Endodermal cell (in vitro differentiated cells): Measurements from ENCODE around the gene MAN1A2. TPM values are rescaled to one million over a fixed set of nuclear protein-coding genes. Genes with fewer than 3 reads are reported as not detected.

Experiments used
- DNase-seq: peaks from one replicate; pipeline ENCODE4 v3.0.0-alpha.2; 2017
- H3K27ac ChIP-seq: 2 replicates; pipeline ENCODE4 v1.5.1; 2013; ENCODE audit warnings: mild to moderate bottlenecking, low read depth, low read length, moderate library complexity
- H3K27me3 ChIP-seq: 2 replicates; pipeline ENCODE4 v1.6.1; 2013; ENCODE audit warnings: mild to moderate bottlenecking, low read length, moderate library complexity; ENCODE audit not compliant: insufficient read depth, control insufficient read depth, poor library complexity, severe bottlenecking
- H3K36me3 ChIP-seq: 2 replicates; pipeline ENCODE4 v1.7.0; 2013; ENCODE audit warnings: mild to moderate bottlenecking, low read length, moderate library complexity; ENCODE audit not compliant: control insufficient read depth, insufficient read depth
- H3K4me1 ChIP-seq: one replicate; pipeline ENCODE4 v1.7.0; 2013; ENCODE audit warnings: low read length; ENCODE audit not compliant: control insufficient read depth, insufficient read depth
- H3K4me3 ChIP-seq: 2 replicates; pipeline ENCODE4 v1.5.1; 2013; ENCODE audit warnings: mild to moderate bottlenecking, low read length, moderate library complexity
- H3K9ac ChIP-seq: 2 replicates; pipeline ENCODE4 v1.6.1; 2013; ENCODE audit warnings: mild to moderate bottlenecking, low read length, moderate library complexity; ENCODE audit not compliant: poor library complexity, severe bottlenecking; ENCODE audit errors: extremely low read depth
- H3K9me3 ChIP-seq: 2 replicates; pipeline ENCODE4 v1.6.1; 2013; ENCODE audit warnings: mild to moderate bottlenecking, low read length, moderate library complexity; ENCODE audit not compliant: control insufficient read depth
- H3K27ac Mint-ChIP-seq: 2 replicates; pipeline ENCODE4 v1.8.0; 2020; ENCODE audit warnings: mixed read lengths
- H3K27me3 Mint-ChIP-seq: 2 replicates; pipeline ENCODE4 v1.8.0; 2021; ENCODE audit warnings: mild to moderate bottlenecking, mixed read lengths; ENCODE audit not compliant: insufficient read depth
- H3K36me3 Mint-ChIP-seq: 2 replicates; pipeline ENCODE4 v1.8.0; 2020; ENCODE audit warnings: low read depth, mixed read lengths
- H3K4me1 Mint-ChIP-seq: 2 replicates; pipeline ENCODE4 v1.8.0; 2020; ENCODE audit warnings: mixed read lengths
- H3K4me3 Mint-ChIP-seq: 2 replicates; pipeline ENCODE4 v1.8.0; 2020; ENCODE audit warnings: mild to moderate bottlenecking, moderate library complexity, mixed read lengths
- H3K9me3 Mint-ChIP-seq: 2 replicates; pipeline ENCODE4 v1.8.0; 2020; ENCODE audit warnings: mild to moderate bottlenecking, mixed read lengths
- CTCF ChIP-seq: fragments of 200-600 bp; sonication (generic); conservative IDR thresholded peaks from 2 replicates; pipeline ENCODE4 v1.5.0; 2021; ENCODE audit warnings: antibody characterized with exemption, mild to moderate bottlenecking
- WGBS, 2 experiments: methylation state at CpG; one replicate each; pipeline versions ENCODE4 v1.1.5 to v1.1.7; 2013; ENCODE audit warnings: missing lambda C conversion rate in 2 of 2, mixed read lengths in 1 of 2; ENCODE audit not compliant: insufficient coverage in 1 of 2, insufficient read length in 1 of 2; 5-methylcytosine and 5-hydroxymethylcytosine counted together
- total RNA-seq, 2 donors: library from RNA; stranded (reverse); fragmentation: NEBNext Ultra II Directional in 1 of 2; extraction: Animal tissue kit (Norgen Biotek cat#: 25700) in 1 of 2; gene quantifications; 2 replicates in 1 of 2; 3 replicates in 1 of 2; pipeline ENCODE4 v1.2.1, GENCODE V29; 2021

The MAN1A2 gene
- total RNA-seq, 2 donors from 2014 or later, result 33.3 to 40.9 TPM

GRCh38 chr1:117565076-117565556 lies 197.9 kb downstream of the MAN1A2 start:
- Histone ChIP-seq H3K27me3 (no peaks in the 10 kb centered on the region), H3K9ac (no peak overlapping the region), H3K36me3 (no peaks in the 10 kb centered on the region), H3K4me3 (no peak overlapping the region), H3K9me3 (no peaks in the 10 kb centered on the region), H3K4me1 (no peaks in the 10 kb centered on the region), H3K27ac (no peak overlapping the region)
- H3K4me1 Mint-ChIP-seq, result peaks cover 9% of the 10 kb centered on the region
- no peak for DNase-seq
- H3K27ac Mint-ChIP-seq, result no peak overlapping the region
- no peak overlapping the region for H3K4me3 Mint-ChIP-seq
- no peaks in the 10 kb centered on the region for H3K9me3 Mint-ChIP-seq
- TF ChIP-seq CTCF, result no peak
- H3K27me3 Mint-ChIP-seq, result peaks cover 36% of the 10 kb centered on the region
- H3K36me3 Mint-ChIP-seq, result no peaks in the 10 kb centered on the region
- 94% methylated on average over 3 to 4 of the region's 4 CpGs for WGBS, 2 experiments

- Mint-ChIP-seq H3K36me3 (no peaks in the 10 kb centered on the region), H3K27ac (no peak overlapping the region), H3K9me3 (no peaks in the 10 kb centered on the region), H3K27me3 (peaks cover 30% of the 10 kb centered on the region), H3K4me1 (peaks cover 9% of the 10 kb centered on the region), H3K4me3 (no peak overlapping the region)
- H3K9me3 ChIP-seq, result no peaks in the 10 kb centered on the region
- TF ChIP-seq CTCF, result no peak
- no peaks in the 10 kb centered on the region for H3K36me3 ChIP-seq
- H3K27ac ChIP-seq, result no peak overlapping the region
- H3K4me1 ChIP-seq, result no peaks in the 10 kb centered on the region
- no peak overlapping the region for H3K9ac ChIP-seq
- H3K4me3 ChIP-seq, result no peak overlapping the region
- DNase-seq, result no peak
- no peaks in the 10 kb centered on the region for H3K27me3 ChIP-seq
- WGBS, 2 experiments, result 89 to 94% methylated on average over 5 to 8 of the region's 8 CpGs
These were observed 198.7 kb downstream of the MAN1A2 start for GRCh38 chr1:117565745-117566455.

DNA sequence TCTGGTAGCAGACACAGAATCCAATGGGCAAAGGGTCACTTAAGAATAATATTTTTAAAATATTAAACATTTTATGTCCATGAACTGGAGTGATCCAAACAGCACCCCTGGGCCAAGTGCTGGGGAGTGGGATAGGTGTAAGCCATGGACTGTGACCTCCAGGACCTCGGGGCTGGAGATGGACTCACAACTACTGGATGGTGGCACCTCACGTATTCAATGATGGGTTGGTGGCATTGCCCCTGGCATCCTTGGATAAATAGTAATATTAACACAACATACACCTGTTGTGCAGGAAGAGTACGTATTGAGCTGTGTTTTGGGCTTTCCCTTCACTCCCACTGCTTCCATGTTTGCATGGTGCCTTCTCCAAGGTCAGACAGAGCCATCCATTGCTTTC lies 199.3 kb downstream of the MAN1A2 start:
- Histone ChIP-seq H3K27me3 (no peaks in the 10 kb centered on the region), H3K4me1 (no peaks in the 10 kb centered on the region), H3K9me3 (no peaks in the 10 kb centered on the region), H3K4me3 (no peak overlapping the region), H3K27ac (no peak overlapping the region), H3K9ac (no peak overlapping the region), H3K36me3 (no peaks in the 10 kb centered on the region)
- H3K9me3 Mint-ChIP-seq, result no peaks in the 10 kb centered on the region
- H3K27me3 Mint-ChIP-seq, result peaks cover 30% of the 10 kb centered on the region
- no peak overlapping the region for H3K27ac Mint-ChIP-seq
- no peak overlapping the region for H3K4me3 Mint-ChIP-seq
- DNase-seq, result no peak
- peaks cover 9% of the 10 kb centered on the region for H3K4me1 Mint-ChIP-seq
- TF ChIP-seq CTCF, result no peak
- no peaks in the 10 kb centered on the region for H3K36me3 Mint-ChIP-seq
- WGBS, 2 experiments, result 50 to 90% methylated on average over 1 to 3 of the region's 3 CpGs
